ENCODE data around the gene MYH11.

The MYH11 gene

DNA sequence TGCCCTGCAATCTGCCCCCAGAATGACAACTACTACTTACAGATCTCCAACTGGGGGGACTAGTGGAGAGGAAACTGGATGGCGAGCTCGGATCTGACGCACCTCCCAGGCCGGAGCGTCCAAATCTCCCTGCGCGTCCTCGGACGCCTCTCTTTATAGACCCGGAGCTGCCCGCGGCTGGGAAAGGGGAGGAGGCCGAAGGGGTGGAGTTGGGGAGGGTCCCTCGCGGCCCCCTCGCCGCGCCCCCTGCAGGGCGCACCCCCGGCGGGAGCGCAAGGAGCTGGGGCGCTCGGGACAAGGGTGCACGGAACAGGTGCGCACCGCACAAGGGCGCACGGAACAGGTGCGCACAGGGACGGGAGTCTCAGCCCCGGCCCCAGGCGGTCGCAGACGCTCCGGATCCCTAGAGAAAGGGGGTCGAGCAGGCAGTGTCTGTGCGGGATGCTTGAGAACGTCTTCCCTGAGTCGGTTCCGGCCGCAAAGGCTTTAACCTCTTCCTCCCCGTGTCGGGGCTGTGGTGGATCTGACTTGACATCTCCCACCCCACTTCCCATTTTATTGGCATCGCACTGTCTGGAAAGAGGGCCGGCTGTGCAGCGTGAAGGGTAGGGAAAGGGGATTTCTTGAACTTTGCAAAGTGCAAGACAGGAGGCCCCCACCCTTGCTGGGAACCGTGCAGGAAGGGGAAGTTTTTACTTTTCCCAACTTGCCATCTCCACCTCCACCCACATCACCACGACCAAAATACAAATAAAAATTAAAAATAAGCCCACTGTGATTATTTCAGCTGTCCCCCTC, at the start of gene MYH11:
Gene MYH11, minus strand, starts transcription at position 128 of the 798 bp plus-strand sequence. CDS start 18,776 bp downstream, outside the sequence.
- no peak for DNase-seq (ENCODE audit: low read depth)

DNA sequence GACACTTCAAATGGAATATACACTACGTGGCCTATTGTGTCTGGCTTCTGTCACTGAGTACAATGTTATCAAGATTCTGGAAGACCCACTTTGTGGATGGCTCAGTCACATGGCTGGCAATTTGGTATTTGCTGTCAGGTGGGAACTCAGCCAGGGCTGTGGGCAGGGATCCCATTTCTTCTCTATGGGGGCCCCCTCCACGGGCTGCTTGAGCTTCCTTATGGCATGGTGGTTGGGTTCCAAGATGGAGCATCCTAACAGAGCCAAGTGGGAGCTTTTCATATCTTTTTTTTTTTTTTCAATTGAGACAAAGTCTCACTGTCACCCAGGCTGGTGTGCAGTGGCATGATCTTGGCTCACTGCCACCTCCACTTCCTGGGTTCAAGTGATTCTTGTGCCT, 49.6 kb upstream of the MYH11 start:
- DNase-seq (ENCODE audit: low read depth), result no peak

DNA sequence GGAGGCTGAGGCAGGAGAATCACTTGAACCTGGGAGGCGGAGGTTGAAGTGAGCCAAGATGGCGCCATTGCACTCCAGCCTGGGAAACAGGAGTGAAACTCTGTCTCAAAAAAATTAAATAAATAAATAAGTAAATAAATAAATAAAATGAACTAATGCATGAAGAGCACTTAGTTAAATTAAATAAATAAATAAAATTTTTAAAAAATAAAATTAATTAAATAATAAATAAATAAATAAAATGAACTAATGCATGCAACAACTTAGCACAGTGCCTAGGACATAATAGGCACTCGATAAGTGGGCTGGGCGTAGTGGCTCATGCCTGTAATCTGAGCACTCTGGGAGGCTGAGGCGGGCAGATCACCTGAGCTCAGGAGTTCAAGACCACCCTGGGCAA, 47.1 kb upstream of the MYH11 start:
- no peak for DNase-seq (ENCODE audit: low read depth)

DNA sequence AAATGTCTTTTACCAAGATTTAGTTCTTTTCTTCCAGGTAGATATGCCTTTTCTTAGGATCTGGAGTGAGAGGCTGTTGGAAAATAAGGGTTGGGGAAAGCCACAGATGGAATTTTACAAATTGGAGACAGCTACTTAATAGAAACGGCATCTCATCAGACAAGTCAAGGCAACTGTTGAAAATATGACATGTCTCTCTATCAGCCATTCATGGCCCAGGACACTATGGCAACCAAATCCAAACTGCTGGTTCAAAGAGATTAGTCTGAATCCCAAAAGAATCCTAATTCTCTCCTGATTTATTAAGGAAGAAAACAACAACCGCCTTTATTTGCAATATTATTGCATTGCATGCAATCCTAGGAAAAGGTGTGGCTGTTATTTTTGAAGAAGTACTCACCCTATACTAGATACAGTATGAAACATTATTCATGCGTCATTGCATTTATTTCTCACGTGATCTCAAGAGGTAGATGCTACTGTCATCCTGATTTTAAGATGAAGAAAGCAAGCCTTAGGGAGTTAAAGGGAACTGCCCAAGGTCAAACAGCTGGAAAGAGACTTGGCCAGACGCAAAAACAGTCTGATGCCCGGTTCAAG, 44.2 kb upstream of the MYH11 start:
- DNase-seq (ENCODE audit: low read depth), result no peak

DNA sequence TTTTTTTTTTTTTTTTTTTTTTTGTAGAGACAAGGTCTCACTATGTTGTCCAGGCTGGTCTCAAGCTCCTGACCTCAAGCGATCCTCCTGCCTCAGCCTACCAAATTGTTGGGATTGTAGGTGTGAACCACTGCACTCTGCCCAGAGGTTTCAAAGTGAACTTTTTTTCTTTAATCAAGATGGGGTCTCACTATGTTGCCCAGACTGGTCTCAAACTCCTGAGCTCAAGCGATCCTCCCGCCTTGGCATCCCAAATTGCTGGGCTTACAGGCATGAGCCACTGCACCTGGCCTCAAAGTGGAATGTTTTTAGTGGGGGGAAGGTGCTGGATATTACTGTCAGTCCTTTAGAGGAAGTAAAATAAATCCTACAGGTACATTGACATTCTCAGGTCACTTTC, 43.5 kb upstream of the MYH11 start:
- DNase-seq (ENCODE audit: low read depth), result no peak

DNA sequence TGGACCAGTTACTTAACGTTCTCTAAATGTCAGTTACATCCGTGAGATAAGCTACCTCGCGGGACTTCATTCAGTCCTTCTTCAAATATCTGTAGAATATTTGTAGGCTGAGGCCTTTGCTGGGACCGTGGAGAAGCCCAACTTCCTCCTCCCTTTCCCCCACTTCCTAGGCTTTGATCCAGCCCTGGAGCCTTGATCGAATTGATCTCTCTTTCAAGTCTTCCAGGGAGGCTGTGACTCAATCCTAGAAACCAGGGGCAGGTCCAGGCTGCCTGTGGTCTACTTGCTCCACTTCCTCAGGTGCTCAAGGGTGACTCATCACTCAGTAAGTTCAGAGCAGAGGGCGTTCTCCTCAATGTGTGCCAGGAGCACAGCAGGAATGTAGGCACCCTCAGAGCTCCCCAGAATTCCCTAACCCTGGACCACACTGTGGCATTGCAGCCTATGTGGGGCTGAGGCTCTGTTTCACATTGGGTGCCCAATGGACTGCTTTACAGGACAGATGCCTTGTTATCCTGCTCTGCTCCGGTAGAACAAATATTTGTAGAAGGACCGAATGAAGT, 42.8 kb upstream of the MYH11 start:
- peak; percentile 31 for DNase-seq (ENCODE audit: low read depth)

DNA sequence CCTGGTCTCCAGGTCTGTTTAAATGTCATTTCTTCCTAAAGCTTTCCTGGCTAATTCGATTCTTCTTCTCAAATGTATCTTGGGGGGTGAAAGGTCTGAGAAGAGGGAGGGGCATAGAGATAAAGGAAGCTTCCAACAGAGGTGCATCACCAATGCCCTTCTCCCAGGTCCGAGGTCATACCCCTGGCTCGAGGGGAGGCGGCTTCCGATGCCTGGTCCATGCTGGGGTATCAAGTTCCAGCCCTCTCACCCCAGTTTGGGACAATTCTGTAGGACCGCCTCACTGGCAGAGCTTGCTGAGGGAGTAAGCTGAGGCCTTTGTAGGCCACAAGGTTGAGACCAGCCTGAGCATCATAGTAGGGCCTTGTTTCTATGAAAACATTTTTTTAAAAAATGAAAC, 41.8 kb upstream of the MYH11 start:
- no peak for DNase-seq (ENCODE audit: low read depth)

DNA sequence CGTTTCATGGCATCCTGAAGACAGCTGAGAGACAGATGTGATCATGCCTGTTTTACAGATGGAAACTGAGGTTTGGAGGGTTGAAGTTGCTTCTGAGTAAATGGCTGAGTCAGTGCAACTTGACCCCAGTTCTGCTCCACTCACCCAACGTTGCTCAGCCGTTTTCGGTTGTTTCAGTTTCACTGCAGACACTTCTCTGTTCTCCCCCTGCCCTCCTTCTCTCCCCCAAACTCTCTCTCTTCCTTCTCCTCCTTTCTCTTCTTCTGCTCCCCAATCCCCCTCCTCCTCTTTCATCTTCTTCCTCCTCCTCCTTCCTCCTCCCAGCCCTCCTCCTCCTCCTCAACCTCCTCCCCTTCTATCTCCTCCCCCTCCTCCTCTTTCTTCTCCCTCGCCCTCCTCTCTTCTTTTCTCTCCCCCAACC, 41.0 kb upstream of the MYH11 start:
- DNase-seq (ENCODE audit: low read depth), result peak; percentile 48

DNA sequence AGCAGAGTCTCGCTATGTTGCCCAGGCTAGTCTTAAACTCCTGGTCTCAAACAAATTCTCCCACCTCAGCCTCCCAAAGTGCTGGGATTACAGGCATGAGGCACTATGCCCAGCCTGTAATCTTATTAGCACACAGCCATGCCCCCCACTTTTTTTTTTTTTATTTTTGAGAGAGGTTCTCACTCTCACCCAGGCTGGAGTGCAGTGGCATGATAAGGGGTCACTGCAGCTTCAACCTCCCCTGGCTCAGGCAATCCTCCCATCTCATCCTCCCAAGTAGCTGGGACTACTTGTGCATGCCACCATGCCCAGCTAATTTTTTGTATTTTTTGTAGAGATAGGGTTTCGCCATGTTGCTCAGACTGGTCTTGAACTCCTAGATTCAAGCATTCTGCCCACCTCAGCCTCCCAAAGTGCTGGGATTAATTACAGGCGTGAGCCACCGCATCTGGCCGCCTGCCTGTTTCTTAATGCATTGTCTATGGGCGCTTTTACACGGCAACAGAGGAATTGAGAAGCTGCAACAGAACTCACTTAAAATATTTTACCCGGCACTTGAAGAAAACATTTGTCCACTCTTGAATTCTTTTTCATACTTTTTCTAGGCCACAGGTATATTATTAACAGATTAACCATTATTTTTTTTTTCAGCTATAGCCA, 40.4 kb upstream of the MYH11 start:
- DNase-seq (ENCODE audit: low read depth), result no peak

DNA sequence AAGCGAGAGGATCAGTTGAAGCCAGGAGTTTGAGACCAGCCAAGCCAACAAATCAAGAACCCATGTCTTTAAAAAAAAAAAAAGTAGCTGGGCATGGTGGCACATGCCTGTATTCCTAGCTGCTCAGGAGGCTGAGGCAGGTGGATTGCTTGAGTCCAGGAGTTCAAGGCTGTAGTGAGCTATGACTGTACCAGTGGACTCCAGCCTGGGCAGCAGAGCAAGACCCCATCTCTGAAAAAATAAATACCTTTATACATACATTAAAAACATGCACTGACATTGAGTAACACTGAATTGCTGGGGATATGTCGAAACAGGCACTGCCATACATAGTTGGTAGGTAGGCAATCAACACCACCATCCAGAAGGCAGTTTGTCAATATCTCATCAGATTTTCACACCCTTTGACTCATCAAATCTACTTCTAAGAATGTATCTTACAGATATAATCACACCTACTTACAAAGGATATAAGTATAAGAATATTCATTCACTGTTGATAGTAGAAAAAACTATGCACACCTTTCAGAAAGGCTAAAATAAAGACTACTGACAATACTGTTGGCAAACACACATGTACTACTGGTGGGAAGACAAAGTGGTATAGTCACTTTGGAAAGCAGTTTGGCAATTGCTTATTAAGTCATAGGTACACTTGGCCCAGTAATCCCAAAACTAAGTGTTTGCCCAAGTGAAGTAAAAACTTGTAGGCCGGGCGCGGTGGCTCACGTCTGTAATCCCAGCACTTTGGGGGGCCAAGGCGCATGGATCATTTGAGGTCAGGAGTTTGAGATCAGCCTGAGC, 37.9 kb upstream of the MYH11 start:
- no peak for DNase-seq (ENCODE audit: low read depth)

DNA sequence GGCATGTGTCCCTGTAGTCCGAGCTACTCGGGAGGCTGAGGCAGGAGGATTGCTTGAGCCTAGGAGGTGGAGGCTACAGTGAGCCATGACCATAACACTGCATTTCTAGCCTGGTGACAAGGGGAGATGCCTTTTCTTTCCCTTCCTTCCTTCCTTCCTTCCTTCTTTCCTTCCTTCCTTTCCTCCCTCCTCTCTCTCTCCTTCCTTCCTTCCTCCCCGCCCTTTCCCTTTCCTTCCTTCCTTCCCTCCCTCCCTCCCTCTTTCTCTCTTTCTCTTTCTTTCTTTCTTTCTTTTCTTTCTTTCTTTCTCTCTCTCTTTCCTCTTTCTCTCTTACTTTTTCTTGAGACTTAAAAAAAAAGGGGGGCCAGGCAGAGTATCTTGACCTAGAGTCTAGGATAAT, 34.7 kb upstream of the MYH11 start:
- DNase-seq (ENCODE audit: low read depth), result no peak

DNA sequence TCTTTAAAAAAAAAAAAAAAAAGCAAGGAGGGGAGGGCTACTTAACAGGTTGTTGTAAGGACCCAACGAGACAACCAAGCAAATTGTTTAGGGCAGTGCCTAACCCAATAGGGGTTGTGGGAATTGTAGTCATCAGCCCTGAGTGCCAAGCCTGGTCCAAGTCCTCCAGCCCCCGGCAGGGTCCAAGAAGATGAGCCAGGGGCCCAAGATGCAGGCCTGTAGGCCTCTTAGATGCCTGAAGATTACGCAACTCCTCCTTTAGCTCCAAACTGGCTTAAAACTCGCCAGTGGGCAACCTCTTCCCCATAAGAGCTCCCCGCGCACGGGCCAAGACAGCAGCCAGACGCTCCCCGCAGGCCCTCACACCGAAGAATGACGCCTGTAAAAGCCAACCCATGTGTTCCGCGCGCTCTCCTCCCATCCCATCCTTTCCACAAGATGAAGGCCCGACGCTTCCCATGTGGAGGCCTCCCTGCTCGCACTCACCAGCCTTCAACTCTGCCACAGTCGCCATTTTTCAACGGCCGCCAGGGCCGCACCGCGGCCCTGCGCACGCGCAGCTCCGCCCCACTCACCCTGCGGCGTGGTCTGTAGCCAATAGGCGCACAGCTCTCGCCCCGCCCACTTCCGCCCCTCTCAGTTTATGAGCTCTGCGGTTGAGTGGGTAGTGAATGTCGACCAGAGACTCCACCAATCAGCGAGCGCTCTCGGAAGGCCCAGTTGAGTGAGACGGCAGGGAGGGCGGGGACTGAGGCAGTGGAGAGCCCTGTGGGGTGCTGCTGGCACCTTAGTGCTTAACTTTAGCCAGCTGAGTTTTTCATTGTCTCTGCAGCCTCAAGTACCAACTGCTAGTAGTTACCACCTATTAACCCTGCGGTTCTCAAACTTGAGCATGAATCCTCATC, 31.5 kb upstream of the MYH11 start, which contains the start of gene CEP20:
Gene CEP20, minus strand, starts transcription at position 532 of the 905 bp plus-strand sequence. Its CDS starts 18 bp downstream, at position 514.
- DNase-seq (ENCODE audit: low read depth), result peak; percentile 99

DNA sequence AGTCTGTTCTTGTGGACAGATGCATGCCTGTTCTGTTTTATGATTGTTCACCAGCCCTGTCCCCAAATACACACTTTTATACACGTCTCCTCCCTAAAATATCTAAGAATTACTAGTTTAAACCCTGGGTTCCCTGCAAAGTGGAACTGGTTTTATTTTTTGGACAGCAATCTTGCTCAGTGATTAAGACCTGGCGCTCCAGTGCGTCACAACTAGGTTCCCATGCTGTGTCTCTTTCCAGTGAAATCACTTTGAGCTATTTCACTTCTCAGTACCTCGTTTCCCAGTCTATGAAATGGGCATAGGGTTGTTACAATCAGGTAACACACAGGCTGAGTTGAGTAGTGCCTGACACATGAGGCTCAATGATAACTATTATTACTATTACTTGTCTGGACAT, 30.5 kb upstream of the MYH11 start:
- DNase-seq (ENCODE audit: low read depth), result no peak

DNA sequence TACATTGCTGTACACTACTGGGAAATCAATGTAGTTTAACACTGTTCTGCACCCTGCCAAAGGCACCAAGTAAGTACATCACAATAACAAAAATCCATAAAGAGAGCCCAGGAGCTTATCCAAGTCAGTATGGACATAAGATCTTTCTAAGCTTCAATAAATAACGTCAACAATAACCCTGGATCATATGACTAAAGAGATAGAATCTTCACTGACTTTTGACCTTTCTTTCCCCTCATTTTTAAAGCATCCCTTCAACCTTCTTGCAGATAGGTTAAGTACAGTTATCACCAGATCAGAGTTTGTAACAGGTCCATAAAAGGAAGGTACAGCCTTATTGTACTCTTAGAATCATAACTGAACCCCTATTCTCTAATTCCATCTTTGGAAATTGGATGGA, 29.2 kb upstream of the MYH11 start:
- no peak for DNase-seq (ENCODE audit: low read depth)

DNA sequence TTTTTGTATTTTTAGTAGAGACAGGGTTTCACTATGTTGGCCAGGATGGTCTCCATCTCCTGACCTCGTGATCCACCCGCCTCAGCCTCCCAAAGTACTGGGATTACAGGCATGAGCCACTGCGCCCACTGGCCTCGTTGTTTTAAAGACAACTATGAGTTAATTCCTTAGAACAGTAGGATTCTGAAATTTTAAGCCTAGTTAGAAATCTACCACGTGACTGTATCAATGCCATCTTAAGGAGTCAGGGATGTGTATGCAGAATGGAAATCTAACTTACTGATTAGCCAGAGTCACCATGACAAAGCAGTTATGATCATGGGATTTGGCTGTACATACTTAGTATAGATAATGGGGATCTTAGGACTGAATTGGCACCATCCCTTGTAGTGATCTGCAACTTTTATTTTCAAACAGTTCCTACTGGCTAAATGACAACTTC, 28.8 kb upstream of the MYH11 start:
- DNase-seq (ENCODE audit: low read depth), result no peak

DNA sequence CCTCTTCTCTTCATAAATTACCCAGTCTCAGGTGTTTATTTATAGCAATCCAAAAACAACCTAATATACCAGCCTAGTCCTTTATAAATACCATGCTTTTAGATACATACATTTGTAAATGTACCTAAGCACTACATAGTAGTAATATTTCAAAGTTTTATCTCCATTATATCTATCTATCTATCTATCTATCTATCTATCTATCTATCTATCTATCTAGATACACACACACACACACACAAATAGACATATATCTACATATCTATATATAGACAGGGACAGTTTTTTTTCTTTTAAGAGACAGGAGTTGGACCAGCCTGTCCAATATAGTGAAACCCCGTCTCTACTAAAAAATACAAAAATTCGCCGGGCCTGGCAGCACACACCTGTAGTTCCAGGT, 25.7 kb upstream of the MYH11 start:
- DNase-seq (ENCODE audit: low read depth), result no peak

DNA sequence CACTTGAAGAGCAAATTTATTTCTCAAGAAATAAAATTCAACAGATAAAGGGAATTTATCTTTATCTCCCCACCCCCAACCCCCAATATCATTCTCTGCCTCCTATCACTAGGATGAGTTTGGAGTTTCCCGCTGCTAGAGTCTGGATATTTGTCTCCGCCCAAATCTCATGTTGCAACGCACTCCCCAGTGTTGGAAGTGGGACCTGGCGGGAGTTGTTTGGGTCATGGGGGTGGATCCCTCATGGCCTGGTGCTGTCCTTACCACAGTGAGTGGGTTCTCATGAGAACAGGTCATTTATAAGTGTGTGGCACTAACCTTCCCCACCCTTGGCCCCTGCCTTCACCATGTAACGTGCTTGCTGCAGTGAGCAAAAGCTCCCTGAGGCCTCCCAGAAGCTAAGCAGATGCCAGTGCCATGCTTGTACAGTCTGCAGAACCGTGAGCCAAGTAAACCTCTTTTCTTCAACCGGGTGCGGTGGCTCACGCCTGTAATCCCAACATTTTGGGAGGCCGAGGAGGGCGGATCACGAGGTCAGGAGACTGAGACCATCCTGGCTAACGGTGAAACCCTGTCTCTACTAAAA, 25.1 kb upstream of the MYH11 start:
- DNase-seq (ENCODE audit: low read depth), result no peak

DNA sequence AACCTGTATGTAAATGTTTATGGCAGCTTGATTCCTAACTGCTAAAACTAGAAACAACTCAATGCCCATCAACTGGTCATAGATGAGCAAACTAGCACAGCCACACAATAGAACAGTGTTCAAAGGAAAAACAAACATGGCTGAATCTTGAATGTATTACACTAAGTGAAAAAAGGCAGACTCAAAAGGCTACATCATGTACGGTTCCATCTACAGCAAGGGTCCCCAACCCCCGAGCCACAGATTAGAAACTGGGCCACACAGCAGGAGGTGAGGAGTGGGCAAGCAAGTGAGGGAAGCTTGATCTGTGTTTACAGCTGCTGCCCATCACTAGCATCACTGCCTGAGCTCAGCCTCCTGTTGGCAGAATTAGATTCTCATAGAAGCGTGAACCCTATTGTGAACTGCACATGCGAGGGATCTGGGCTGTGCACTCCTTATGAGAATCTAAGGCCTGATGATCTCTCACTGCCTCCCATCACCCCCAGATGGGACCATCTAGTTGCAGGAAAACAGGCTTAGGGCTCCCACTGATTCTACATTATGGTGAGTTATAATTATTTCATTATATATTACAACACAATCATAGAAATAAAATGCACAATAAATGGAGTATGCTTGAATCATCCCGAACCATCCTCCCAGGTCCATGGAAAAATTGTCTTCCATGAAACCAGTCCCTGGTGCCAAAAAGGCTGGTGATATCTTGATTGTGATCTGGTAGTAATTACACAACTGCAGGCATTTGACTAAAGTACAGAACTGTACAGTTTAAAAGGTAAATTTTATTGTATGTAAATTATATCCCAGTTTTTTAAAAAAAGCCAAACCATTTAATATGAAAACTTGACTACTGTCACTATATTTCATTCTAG, 23.8 kb upstream of the MYH11 start:
- DNase-seq (ENCODE audit: low read depth), result no peak

DNA sequence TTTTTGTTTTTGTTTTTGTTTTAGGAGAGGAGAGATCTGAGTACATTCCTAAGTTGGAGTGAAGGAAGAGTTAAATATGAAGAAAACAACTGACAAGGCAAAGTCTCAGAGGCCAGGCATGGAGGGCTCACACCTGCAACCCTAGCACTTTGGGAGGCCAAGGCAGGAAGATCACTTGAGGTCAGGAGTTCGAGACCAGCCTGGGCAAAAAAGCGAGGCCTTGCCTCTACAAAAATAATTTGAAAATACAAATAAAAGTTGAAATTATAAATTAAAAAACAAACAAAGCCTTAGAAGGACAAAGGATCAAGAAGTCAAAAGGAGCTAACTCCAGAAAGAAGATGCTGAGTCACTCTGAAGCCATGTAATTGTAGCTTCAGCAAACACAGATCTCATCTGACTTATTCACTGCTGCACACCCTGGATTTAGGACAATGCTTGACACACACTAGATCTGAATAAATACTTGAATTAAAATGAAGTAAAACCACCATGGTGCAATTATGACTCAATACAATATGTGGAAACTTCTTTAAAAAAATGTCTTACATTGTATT, 22.5 kb upstream of the MYH11 start:
- DNase-seq (ENCODE audit: low read depth), result peak; percentile 93
